GM10266 (cell line): ENCODE measurements around the gene GNAZ.

Experiments used
- DNase-seq: peaks from one replicate; pipeline ENCODE4 v3.0.0; 2012; ENCODE audit errors: extremely low spot score
- TF ChIP-seq, protein P1 (sequence below): IDR thresholded peaks from 2 replicates; pipeline ENCODE4 v1.5.1; 2012; ENCODE audit warnings: mild to moderate bottlenecking, low read depth; ENCODE audit not compliant: control insufficient read depth, insufficient read depth; ENCODE audit errors: missing control alignments

The GNAZ gene

DNA sequence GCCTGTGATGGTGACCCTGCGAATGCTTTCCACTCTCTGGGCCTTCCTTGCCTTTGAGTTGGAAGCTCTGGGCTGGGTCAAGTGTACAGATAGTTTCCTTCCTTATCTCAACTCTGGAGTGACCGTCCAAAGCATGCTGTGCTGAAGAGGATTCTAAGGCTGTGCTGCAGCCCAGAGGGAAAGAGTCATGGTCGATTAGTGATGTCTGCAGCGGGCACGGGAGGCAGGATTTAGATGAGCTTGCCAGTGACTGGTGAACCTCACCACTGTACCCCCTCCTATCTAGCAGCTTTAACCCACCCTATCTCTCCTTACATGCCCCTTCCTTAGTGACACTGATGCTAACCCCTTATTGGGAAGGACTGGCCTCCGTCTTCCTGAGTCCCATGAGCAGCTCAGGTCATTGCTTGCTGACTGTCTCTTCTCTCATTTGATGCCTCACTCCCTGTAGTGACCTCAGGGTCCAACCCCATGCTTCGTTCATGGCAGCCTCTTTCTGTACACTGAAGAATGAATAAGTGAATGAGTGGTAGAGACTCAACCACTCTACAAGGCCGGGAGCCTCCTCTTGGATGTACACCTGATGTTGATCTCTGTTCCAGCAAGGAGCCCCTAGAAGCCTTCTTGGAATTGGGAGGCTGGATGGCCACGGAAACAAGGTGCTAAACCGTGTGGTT is 6.7 kb downstream of the GNAZ start:
- TF ChIP-seq, protein P1, sequence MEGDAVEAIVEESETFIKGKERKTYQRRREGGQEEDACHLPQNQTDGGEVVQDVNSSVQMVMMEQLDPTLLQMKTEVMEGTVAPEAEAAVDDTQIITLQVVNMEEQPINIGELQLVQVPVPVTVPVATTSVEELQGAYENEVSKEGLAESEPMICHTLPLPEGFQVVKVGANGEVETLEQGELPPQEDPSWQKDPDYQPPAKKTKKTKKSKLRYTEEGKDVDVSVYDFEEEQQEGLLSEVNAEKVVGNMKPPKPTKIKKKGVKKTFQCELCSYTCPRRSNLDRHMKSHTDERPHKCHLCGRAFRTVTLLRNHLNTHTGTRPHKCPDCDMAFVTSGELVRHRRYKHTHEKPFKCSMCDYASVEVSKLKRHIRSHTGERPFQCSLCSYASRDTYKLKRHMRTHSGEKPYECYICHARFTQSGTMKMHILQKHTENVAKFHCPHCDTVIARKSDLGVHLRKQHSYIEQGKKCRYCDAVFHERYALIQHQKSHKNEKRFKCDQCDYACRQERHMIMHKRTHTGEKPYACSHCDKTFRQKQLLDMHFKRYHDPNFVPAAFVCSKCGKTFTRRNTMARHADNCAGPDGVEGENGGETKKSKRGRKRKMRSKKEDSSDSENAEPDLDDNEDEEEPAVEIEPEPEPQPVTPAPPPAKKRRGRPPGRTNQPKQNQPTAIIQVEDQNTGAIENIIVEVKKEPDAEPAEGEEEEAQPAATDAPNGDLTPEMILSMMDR, result no peak

GRCh38 chr22:23077627-23078461 is 7.5 kb downstream of the GNAZ start:
- TF ChIP-seq, protein P1, result no peak
- no peak for DNase-seq

More for the DNA sequence above, 6.7 kb downstream of the GNAZ start:
- no peak for DNase-seq

- TF ChIP-seq, protein P1, result no peak
- no peak for DNase-seq
Observed at GRCh38 chr22:23078462-23078787, 8.1 kb downstream of the GNAZ start.

DNA sequence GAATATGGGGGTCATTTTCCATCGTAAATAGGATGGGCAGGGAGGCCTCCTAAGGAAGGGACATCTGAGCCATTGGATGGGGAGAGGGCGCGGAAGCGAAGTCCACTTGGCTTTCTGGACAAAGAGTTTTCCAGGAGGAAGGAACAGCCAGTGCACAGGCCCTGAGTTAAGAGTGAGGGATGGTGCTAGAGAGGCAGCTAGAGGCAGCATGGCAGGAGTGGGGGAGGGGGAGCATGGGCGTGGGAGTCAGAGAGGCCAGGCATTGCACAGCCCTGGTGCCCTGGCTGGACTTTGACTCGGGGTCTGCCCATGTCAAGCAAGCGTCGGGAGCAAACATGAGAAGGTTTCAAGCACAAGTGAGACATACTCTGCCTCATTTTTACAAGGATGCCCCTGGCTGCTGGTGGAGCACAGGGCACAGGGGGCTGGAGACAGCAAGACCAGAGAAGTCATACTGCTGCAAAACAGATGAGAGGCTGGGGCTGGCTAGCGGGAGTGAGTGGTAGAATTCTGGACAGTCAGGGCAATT is 9.0 kb downstream of the GNAZ start:
- DNase-seq, result no peak
- TF ChIP-seq, protein P1, result no peak

GRCh38 chr22:23079814-23080521 is 9.6 kb downstream of the GNAZ start:
- TF ChIP-seq, protein P1, result no peak
- DNase-seq, result no peak

DNA sequence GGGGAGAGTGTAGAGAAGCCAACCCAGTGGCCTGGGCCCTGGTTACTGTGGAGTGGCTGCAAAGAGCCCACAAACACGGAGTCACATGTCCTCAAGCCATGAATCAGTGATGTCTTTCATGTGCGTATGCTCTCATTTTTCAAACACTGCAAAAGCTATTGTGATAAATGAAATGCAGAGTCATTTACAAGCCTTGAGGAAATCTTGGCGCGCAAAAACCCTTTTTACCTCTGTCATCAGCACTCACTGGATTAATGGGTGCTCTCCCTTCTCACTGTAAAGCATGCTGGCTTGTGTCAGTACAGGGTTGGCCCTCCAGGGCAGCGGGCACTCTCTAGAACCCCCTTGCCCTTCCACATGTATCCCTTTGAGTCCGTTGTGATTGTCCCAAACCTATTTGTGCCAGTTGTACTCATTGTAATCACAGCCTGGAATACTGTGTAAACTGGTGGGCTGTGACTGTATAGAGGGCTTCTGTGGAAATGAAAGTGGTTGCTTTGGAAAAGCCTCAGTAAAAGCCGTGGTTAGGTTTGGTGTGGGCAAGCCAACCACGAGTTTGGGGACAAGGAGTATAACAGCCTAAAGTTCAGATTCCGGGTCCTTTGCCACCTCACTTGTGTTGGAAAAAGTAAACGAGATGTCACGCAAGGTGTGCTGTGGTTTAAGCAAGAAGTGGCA is 10.4 kb downstream of the GNAZ start:
- TF ChIP-seq, protein P1, result no peak
- DNase-seq, result no peak
